HFFc6 (cell line): ENCODE measurements around the gene ZDHHC20. TPM values are rescaled to one million over a fixed set of nuclear protein-coding genes. Genes with fewer than 3 reads are reported as not detected.
A peak's percentile ranks its signal among the peaks of the same experiment; 100 is the strongest.

Experiments used
- DNase-seq: peaks from one replicate; pipeline ENCODE4 v3.0.0-alpha.2; 2018
- H3K27ac Mint-ChIP-seq: 2 replicates; pipeline ENCODE4 v1.8.0; 2020; ENCODE audit warnings: mild to moderate bottlenecking, mixed read lengths
- H3K27me3 Mint-ChIP-seq: 2 replicates; pipeline ENCODE4 v1.8.0; 2021; ENCODE audit warnings: mild to moderate bottlenecking, moderate library complexity, mixed read lengths; ENCODE audit not compliant: insufficient read depth
- H3K36me3 Mint-ChIP-seq: 2 replicates; pipeline ENCODE4 v1.8.0; 2021; ENCODE audit warnings: low read depth, mixed read lengths
- H3K4me1 Mint-ChIP-seq: 2 replicates; pipeline ENCODE4 v1.8.0; 2020; ENCODE audit warnings: low read depth, mixed read lengths
- H3K4me3 Mint-ChIP-seq: 2 replicates; pipeline ENCODE4 v1.8.0; 2020; ENCODE audit warnings: mild to moderate bottlenecking, moderate library complexity, mixed read lengths
- H3K9me3 Mint-ChIP-seq: 2 replicates; pipeline ENCODE4 v1.8.0; 2020; ENCODE audit warnings: mild to moderate bottlenecking, mixed read lengths
- CTCF ChIP-seq: fragments of 200-600 bp; sonication (generic); IDR thresholded peaks from 2 replicates; pipeline ENCODE4 v1.5.0; 2021; ENCODE audit warnings: antibody characterized with exemption, mild to moderate bottlenecking
- total RNA-seq, 6 experiments: library from RNA; stranded (reverse); fragmentation: NEBNext Ultra II Directional; extraction: Animal tissue kit (Norgen Biotek cat#: 25700); gene quantifications; 2 replicates in 1 of 6; 3 replicates in 5 of 6; pipeline ENCODE4 v1.2.3, GENCODE V29; 2021

Gene ZDHHC20
- total RNA-seq, 6 experiments from 2014 or later = 65.3 to 75.1 (median 69.6) TPM

- Mint-ChIP-seq H3K4me1 (peaks cover 31% of the 10 kb centered on the region), H3K36me3 (peaks cover 13% of the 10 kb centered on the region), H3K9me3 (peaks cover 7% of the 10 kb centered on the region), H3K4me3 (no peak overlapping the region), H3K27ac (peak overlapping the region; percentile 29), H3K27me3 (no peaks in the 10 kb centered on the region)
- TF ChIP-seq CTCF = no peak
- peak; percentile 40 for DNase-seq
Observed at GRCh38 chr13:21402586-21403307, 56.4 kb downstream of the ZDHHC20 start.

GRCh38 chr13:21399741-21400140 is 59.4 kb downstream of the ZDHHC20 start:
- H3K36me3 Mint-ChIP-seq = peaks cover 10% of the 10 kb centered on the region; the same call in 1 of the 2 replicates
- no peak for DNase-seq
- no peak for TF ChIP-seq CTCF
- peak overlapping the region; percentile 15; the same call in 1 of the 2 replicates for H3K27ac Mint-ChIP-seq
- H3K9me3 Mint-ChIP-seq = no peaks in the 10 kb centered on the region
- no peaks in the 10 kb centered on the region for H3K27me3 Mint-ChIP-seq
- H3K4me1 Mint-ChIP-seq = peaks cover 31% of the 10 kb centered on the region
- H3K4me3 Mint-ChIP-seq = no peak overlapping the region

- TF ChIP-seq CTCF = no peak
- H3K27me3 Mint-ChIP-seq = no peaks in the 10 kb centered on the region; the same call in 1 of the 2 replicates
- DNase-seq = no peak
- peaks cover 10% of the 10 kb centered on the region for H3K4me1 Mint-ChIP-seq
- no peak overlapping the region for H3K4me3 Mint-ChIP-seq
- peaks cover 10% of the 10 kb centered on the region; the same call in 1 of the 2 replicates for H3K36me3 Mint-ChIP-seq
- H3K9me3 Mint-ChIP-seq = no peaks in the 10 kb centered on the region
- H3K27ac Mint-ChIP-seq = no peak overlapping the region
Observed at GRCh38 chr13:21395953-21396352, 63.1 kb downstream of the ZDHHC20 start.

GRCh38 chr13:21389124-21389523 is 70.0 kb downstream of the ZDHHC20 start:
- no peak for TF ChIP-seq CTCF
- Mint-ChIP-seq H3K9me3 (peaks cover 10% of the 10 kb centered on the region), H3K4me3 (no peak overlapping the region), H3K36me3 (peaks cover 23% of the 10 kb centered on the region), H3K27me3 (no peaks in the 10 kb centered on the region; the same call in 1 of the 2 replicates), H3K4me1 (no peaks in the 10 kb centered on the region), H3K27ac (no peak overlapping the region)
- no peak for DNase-seq

- no peak for DNase-seq
- Mint-ChIP-seq H3K4me3 (no peak overlapping the region), H3K9me3 (peaks cover 10% of the 10 kb centered on the region), H3K27me3 (peaks cover 2% of the 10 kb centered on the region; the same call in 1 of the 2 replicates), H3K36me3 (peaks cover 40% of the 10 kb centered on the region), H3K27ac (no peak overlapping the region), H3K4me1 (no peaks in the 10 kb centered on the region)
- no peak for TF ChIP-seq CTCF
Observed at GRCh38 chr13:21385710-21386109, 73.4 kb downstream of the ZDHHC20 start.
